Astrocyte of the cerebellum (primary cell): ENCODE measurements around the gene TULP3.

Experiments used
- DNase-seq: peaks from one replicate; pipeline ENCODE4 v3.0.0-alpha.2; 2011; ENCODE audit warnings: low read depth
- H3K4me3 ChIP-seq: 2 replicates; pipeline ENCODE4 v1.5.1; 2011; ENCODE audit warnings: mild to moderate bottlenecking, low read depth, low read length, moderate library complexity
- CTCF ChIP-seq: IDR thresholded peaks from 2 replicates; pipeline ENCODE4 v1.5.1; 2012; ENCODE audit warnings: low read length, low read depth, moderate library complexity, mild to moderate bottlenecking; ENCODE audit errors: missing control alignments
- in situ Hi-C: cut with HindIII; loops from 2 replicates; pipeline ENCODE4 v1.10.0; 2017; ENCODE audit warnings: low sequenced_read_pairs

The TULP3 gene

DNA sequence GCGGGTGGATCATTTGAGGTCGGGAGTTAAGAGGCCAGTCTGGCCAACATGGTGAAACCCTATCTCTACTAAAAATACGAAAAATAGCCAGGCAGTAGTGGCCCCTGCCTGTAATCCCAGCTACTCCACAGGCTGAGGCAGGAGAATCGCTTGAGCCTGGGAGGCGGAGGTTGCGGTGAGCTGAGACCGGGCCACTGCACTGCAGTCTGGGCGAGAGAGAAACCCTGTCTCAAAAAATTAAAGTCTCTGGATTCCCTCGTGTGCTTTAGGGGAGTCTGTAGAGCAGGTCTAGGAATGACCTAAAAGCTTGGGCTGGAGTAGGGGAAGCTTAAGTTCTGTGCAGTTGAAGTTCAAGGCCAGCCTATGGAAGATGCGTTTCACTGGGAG lies 697 bp upstream of the TULP3 start:
- DNase-seq: no peak
- peak overlapping the region; percentile 79 for H3K4me3 ChIP-seq
- in situ Hi-C loops: no loop called here
- TF ChIP-seq CTCF: no peak

- no peak for DNase-seq
- in situ Hi-C loops: no loop called here
Measured at GRCh38 chr12:2891240-2892053, 756 bp downstream of the TULP3 start.

DNA sequence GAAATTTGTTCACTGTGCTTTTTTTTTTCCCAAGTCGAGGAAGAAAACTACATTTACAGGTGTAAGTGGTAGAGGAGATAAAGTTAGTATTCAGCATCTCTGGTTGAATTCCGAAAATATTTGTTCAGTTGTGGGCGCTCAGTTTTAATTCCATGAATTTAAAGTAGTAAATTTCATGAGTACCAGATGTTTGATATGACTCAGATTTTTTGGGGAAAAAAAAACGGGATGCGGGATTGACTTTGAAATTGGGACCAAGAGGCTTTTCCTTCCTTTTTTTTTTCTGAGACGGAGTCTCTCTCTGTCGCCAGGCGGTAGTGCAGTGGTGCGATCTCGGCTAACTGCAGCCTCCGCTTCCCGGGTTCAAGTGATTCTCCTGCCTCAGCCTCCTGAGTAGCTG lies 1.6 kb downstream of the TULP3 start:
- no peak for DNase-seq
- in situ Hi-C loops: no loop called here
- peak overlapping the region; percentile 79 for H3K4me3 ChIP-seq
- TF ChIP-seq CTCF: no peak

More at GRCh38 chr12:2891240-2892053, 756 bp downstream of the TULP3 start:
- peak overlapping the region; percentile 79 for H3K4me3 ChIP-seq
- TF ChIP-seq CTCF: no peak

GRCh38 chr12:2893007-2893406 lies 2.3 kb downstream of the TULP3 start:
- no peak overlapping the region for H3K4me3 ChIP-seq
- TF ChIP-seq CTCF: no peak
- no peak for DNase-seq
- in situ Hi-C loops: no loop called here

GRCh38 chr12:2895051-2895451 lies 4.4 kb downstream of the TULP3 start:
- no peak overlapping the region for H3K4me3 ChIP-seq
- DNase-seq: no peak
- TF ChIP-seq CTCF: no peak
- in situ Hi-C loops: no loop called here

- in situ Hi-C loops: no loop called here
- no peak for TF ChIP-seq CTCF
- no peak overlapping the region for H3K4me3 ChIP-seq
- no peak for DNase-seq
Measured at GRCh38 chr12:2895511-2895910, 4.8 kb downstream of the TULP3 start.

GRCh38 chr12:2897418-2897817 lies 6.7 kb downstream of the TULP3 start:
- no peak for TF ChIP-seq CTCF
- in situ Hi-C loops: no loop called here
- no peak for DNase-seq
- H3K4me3 ChIP-seq: no peak overlapping the region
